ENCODE data around the gene CA9.

DNA sequence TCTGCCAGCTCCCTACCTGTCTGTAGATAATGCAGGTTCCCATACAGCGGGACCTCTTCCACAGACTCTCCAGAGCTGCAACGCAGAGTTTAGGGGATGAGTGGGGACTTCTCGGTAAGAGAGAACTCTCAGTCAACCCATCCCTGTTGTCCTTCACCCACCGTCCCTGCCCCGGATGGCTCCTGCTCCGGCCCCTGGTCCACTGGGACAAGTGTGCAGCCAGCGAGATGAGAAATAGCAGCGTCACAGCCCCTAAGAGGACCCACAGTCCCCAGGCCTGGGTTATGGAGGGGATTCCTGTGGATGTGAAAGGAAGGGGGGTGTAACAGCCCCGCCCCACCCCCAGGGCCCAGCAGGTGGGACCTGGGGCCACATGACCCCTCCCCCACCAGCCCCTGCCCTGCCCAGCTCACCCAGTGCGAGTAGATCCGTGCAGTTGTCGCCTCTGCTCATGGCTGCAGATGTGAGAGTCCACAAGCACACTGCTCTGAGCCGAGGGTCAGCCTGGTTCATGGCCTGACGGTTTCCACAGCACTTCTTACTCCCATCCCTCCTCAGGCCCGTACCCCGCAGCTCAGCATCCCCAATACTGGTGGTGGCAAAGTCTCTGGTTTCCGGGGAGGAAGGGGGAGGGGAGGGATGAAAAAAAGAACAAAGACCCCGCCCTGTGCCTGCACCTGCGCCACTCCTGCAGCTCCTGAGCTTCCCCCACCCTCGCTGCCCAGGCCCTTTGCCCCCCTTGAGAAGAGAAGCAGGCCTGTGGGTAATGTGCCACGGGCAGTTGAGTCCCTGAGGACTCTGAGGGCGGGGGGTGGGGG, 23.2 kb upstream of the CA9 start, which contains the start of gene SIT1:
- TF ChIP-seq, protein P1, sequence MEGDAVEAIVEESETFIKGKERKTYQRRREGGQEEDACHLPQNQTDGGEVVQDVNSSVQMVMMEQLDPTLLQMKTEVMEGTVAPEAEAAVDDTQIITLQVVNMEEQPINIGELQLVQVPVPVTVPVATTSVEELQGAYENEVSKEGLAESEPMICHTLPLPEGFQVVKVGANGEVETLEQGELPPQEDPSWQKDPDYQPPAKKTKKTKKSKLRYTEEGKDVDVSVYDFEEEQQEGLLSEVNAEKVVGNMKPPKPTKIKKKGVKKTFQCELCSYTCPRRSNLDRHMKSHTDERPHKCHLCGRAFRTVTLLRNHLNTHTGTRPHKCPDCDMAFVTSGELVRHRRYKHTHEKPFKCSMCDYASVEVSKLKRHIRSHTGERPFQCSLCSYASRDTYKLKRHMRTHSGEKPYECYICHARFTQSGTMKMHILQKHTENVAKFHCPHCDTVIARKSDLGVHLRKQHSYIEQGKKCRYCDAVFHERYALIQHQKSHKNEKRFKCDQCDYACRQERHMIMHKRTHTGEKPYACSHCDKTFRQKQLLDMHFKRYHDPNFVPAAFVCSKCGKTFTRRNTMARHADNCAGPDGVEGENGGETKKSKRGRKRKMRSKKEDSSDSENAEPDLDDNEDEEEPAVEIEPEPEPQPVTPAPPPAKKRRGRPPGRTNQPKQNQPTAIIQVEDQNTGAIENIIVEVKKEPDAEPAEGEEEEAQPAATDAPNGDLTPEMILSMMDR (IDR thresholded peaks at IDR 0.05 in 2 of 3, conservative IDR thresholded peaks at IDR 0.05 in 1 of 3; ENCODE audit: borderline replicate concordance in 1 of 3, insufficient read depth in 1 of 3, low read depth in 2 of 3, low read length in 2 of 3), result no peak
- no peak for TF ChIP-seq POLR2A (IDR thresholded peaks at IDR 0.05; ENCODE audit: borderline replicate concordance, extremely low read depth, insufficient read depth, insufficient read length)
- TF ChIP-seq ZFX (IDR thresholded peaks at IDR 0.05), result no peak
- no peak for TF ChIP-seq SIN3A (IDR thresholded peaks at IDR 0.05; ENCODE audit: low read depth)
- no peak for TF ChIP-seq YY1 (IDR thresholded peaks at IDR 0.05; ENCODE audit: extremely low read depth, insufficient replicate concordance, low read depth, low read length)
- no peak for TF ChIP-seq POLR2AphosphoS5 (IDR thresholded peaks at IDR 0.05; ENCODE audit: low read depth, low read length)

All from HCT116 (cell line).